Common myeloid progenitor, CD34-positive (primary cell): ENCODE results near the gene DBI.
"Not testable (repeated sequence)": the region's sequence is repeated elsewhere in the genome, so short reads cannot be mapped to it uniquely, and the experiment has no call there.

Source experiments
- CTCF ChIA-PET: fragments of 350-600 bp; sonication (Branson Sonifier 250); formaldehyde crosslinking; loops from one replicate; lab custom pipeline; 2021; ENCODE audit warnings: antibody characterized with exemption; lab: Charles Lee
- POLR2A ChIA-PET: fragments of 350-600 bp; sonication (Branson Sonifier 250); formaldehyde crosslinking; loops from one replicate; lab custom pipeline; 2021; ENCODE audit warnings: antibody characterized with exemption; lab: Charles Lee
- DNase-seq, 3 donors: peaks; one replicate each; pipeline versions ENCODE4 v3.0.0 to v3.0.0-alpha.2; 2013
- H3K27ac ChIP-seq, 2 experiments: 1 replicate in 1 of 2; 2 replicates in 1 of 2; pipeline ENCODE4 v1.7.0; 2013; ENCODE audit warnings: inconsistent platforms in 2 of 2, low read length in 2 of 2, mild to moderate bottlenecking in 2 of 2, low read depth in 1 of 2, moderate library complexity in 1 of 2; ENCODE audit not compliant: severe bottlenecking in 2 of 2, insufficient read depth in 1 of 2, poor library complexity in 1 of 2
- H3K27me3 ChIP-seq, 5 experiments: replicated peaks in 2 of 5; 1 replicate in 3 of 5; 2 replicates in 2 of 5; pipeline versions ENCODE4 v1.6.1 to v1.7.0; 2013; ENCODE audit warnings: low read length in 4 of 5, mild to moderate bottlenecking in 2 of 5, moderate library complexity in 2 of 5, inconsistent platforms in 1 of 5; ENCODE audit not compliant: insufficient read depth in 5 of 5, control insufficient read depth in 4 of 5
- H3K36me3 ChIP-seq, 4 experiments: 1 replicate in 2 of 4; 2 replicates in 2 of 4; pipeline versions ENCODE4 v1.6.1 to v1.7.0; 2013; ENCODE audit warnings: low read length in 3 of 4, control low read depth in 1 of 4, mild to moderate bottlenecking in 1 of 4; ENCODE audit not compliant: control insufficient read depth in 4 of 4, insufficient read depth in 4 of 4
- H3K4me1 ChIP-seq, 4 experiments: 1 replicate in 3 of 4; 2 replicates in 1 of 4; pipeline versions ENCODE4 v1.6.1 to v1.7.1; 2013; ENCODE audit warnings: low read length in 3 of 4, mild to moderate bottlenecking in 3 of 4, control low read depth in 1 of 4, inconsistent platforms in 1 of 4, moderate library complexity in 1 of 4; ENCODE audit not compliant: control insufficient read depth in 4 of 4, insufficient read depth in 4 of 4; ENCODE audit errors: control extremely low read depth in 1 of 4
- H3K4me3 ChIP-seq, 7 experiments: 1 replicate in 4 of 7; 2 replicates in 3 of 7; pipeline versions ENCODE4 v1.5.1 to v1.7.0; 2013; ENCODE audit warnings: mild to moderate bottlenecking in 7 of 7, low read length in 6 of 7, moderate library complexity in 6 of 7, inconsistent platforms in 2 of 7, low read depth in 2 of 7, control low read depth in 1 of 7; ENCODE audit not compliant: insufficient read depth in 4 of 7, control insufficient read depth in 1 of 7; ENCODE audit errors: extremely low read depth in 1 of 7
- H3K9me3 ChIP-seq, 5 experiments: 1 replicate in 4 of 5; 2 replicates in 1 of 5; pipeline versions ENCODE4 v1.6.1 to v1.7.1; 2013; ENCODE audit warnings: low read length in 4 of 5, mild to moderate bottlenecking in 2 of 5, inconsistent platforms in 1 of 5, low read depth in 1 of 5, moderate library complexity in 1 of 5; ENCODE audit not compliant: control insufficient read depth in 4 of 5, insufficient read depth in 2 of 5; ENCODE audit errors: control extremely low read depth in 1 of 5
- WGBS: methylation state at CpG from one replicate; pipeline ENCODE4 v1.1.5; 2013; ENCODE audit not compliant: insufficient coverage; 5-methylcytosine and 5-hydroxymethylcytosine counted together

The DBI gene

DNA sequence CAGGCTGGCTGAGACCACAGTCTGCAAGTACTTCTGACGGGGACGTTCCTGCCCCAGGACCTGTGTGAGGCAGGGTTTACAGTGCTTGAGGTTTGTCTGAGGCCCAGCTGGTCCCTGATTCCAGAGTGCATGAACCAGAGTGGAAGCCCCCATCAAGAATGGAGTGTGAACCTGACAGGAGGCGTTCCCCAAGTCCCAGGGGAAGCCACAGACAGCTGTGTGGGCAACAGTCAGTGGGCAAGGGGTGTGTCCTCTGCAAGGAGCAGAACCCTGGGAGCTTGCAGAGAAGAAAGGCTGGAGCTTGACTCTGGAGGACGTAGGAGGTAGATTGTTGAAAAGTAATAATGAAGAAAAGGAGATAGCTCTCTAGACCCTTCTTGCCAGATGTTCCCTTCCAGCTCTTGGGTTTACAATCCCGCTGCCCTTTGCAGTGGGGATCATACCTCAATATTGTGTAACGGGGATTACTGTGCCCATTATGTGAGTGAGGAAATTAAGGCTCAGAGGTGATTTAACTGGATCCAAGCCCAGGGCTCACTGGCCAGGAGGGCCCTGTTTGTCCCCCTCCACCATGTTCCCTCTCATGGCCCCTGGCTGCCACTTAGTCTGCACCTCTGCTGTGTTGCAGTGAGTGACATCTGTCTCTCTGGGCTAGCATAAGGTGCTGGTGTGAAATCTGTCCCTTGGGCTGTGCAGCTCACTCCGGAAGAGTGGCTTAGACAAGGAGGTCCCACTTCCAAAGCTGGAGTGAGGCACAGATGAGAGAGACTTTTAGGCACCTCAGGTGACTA lies 6.2 kb downstream of the DBI start:
- Histone ChIP-seq H3K27ac (no peak overlapping the region), H3K4me3 (no peak overlapping the region), H3K27me3 (no peaks in the 10 kb centered on the region), H3K9me3 (peaks cover 0 to 16% (median 5%) of the 10 kb centered on the region in 5 experiments), H3K36me3 (peaks cover 22 to 55% (median 43%) of the 10 kb centered on the region in 4 experiments), H3K4me1 (peaks cover 0 to 30% (median 2%) of the 10 kb centered on the region in 4 experiments)
- no peak for DNase-seq
- POLR2A ChIA-PET, result no interaction called here
- 96% methylated on average over 5 of the region's 7 CpGs for WGBS
- CTCF ChIA-PET, result interaction anchor here (0.9 to 1.1 kb wide), 2 partner anchors 9 to 12 kb away, joined by 3 to 4 read pairs; no protein-coding TSS in a partner anchor

- Histone ChIP-seq H3K4me1 (peaks cover 0 to 24% (median 0%) of the 10 kb centered on the region in 4 experiments), H3K36me3 (peaks cover 15 to 44% (median 35%) of the 10 kb centered on the region in 4 experiments), H3K9me3 (peaks cover 0 to 16% (median 5%) of the 10 kb centered on the region in 5 experiments)
- DNase-seq, result peak in 1 of 3 donors; percentile 31
- H3K27me3 ChIP-seq, POLR2A ChIA-PET, H3K4me3 ChIP-seq, CTCF ChIA-PET, H3K27ac ChIP-seq: not testable (repeated sequence)
- no CpG with 5 or more reads among the region's 5 CpGs for WGBS
These were observed 7.3 kb downstream of the DBI start for GRCh38 chr2:119373907-119374745.

GRCh38 chr2:119376406-119376805 lies 9.6 kb downstream of the DBI start:
- H3K36me3 ChIP-seq, result peaks cover 6 to 27% (median 19%) of the 10 kb centered on the region in 4 experiments
- POLR2A ChIA-PET, CTCF ChIA-PET, DNase-seq, H3K27ac ChIP-seq, H3K27me3 ChIP-seq, H3K4me3 ChIP-seq: not testable (repeated sequence)
- H3K4me1 ChIP-seq, result peaks cover 0 to 24% (median 0%) of the 10 kb centered on the region in 4 experiments
- WGBS, result 98% methylated on average over 5 of the region's 6 CpGs
- peaks cover 0 to 16% (median 5%) of the 10 kb centered on the region in 5 experiments for H3K9me3 ChIP-seq

DNA sequence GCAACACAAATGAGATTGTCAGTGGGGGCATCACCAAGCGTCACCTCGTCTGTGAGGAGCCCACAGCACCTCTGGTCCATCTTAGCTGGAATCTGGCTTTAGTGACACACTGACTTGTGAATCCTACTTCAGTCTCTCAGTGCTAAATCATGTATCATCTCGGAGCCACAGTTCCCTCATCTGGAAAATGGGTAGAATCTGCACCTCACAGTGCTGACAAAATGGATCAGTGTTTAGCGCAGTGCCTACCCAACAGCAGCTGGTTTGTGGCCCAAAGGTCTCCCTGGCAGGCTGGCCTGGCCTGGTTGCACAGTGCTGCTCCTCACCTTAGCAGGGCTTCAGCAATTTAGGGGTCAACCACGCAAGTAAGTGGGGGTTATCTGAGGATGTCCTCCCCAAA lies 10.0 kb downstream of the DBI start:
- Histone ChIP-seq H3K4me3 (no peak overlapping the region), H3K4me1 (peaks cover 0 to 22% (median 0%) of the 10 kb centered on the region in 4 experiments), H3K27me3 (no peaks in the 10 kb centered on the region), H3K9me3 (peaks cover 0 to 16% (median 5%) of the 10 kb centered on the region in 5 experiments), H3K36me3 (peaks cover 6 to 23% (median 16%) of the 10 kb centered on the region in 4 experiments), H3K27ac (no peak overlapping the region)
- 99% methylated on average over 5 of the region's 5 CpGs for WGBS
- POLR2A ChIA-PET, result no interaction called here
- CTCF ChIA-PET, result no interaction called here
- no peak for DNase-seq

GRCh38 chr2:119377294-119377992 lies 10.7 kb downstream of the DBI start:
- ChIA-PET CTCF (no interaction called here), POLR2A (no interaction called here)
- Histone ChIP-seq H3K27me3 (no peaks in the 10 kb centered on the region), H3K27ac (no peak overlapping the region), H3K36me3 (peaks cover 2 to 16% (median 11%) of the 10 kb centered on the region in 4 experiments), H3K4me3 (no peak overlapping the region), H3K4me1 (peaks cover 0 to 21% (median 0%) of the 10 kb centered on the region in 4 experiments), H3K9me3 (peaks cover 0 to 14% (median 5%) of the 10 kb centered on the region in 5 experiments)
- peak in 2 of 3 donors; percentile 24 to 45 for DNase-seq
- WGBS, result 98% methylated on average over 4 of the region's 7 CpGs

GRCh38 chr2:119377993-119378345 lies 11.2 kb downstream of the DBI start:
- DNase-seq, result no peak
- H3K4me3 ChIP-seq, result no peak overlapping the region
- no peak overlapping the region for H3K27ac ChIP-seq
- POLR2A ChIA-PET, result no interaction called here
- H3K4me1 ChIP-seq, result peaks cover 0 to 20% (median 0%) of the 10 kb centered on the region in 4 experiments
- peaks cover 0 to 10% (median 5%) of the 10 kb centered on the region in 5 experiments for H3K9me3 ChIP-seq
- no peaks in the 10 kb centered on the region for H3K27me3 ChIP-seq
- 95% methylated on average over 4 of the region's 5 CpGs for WGBS
- H3K36me3 ChIP-seq, result peaks cover 0 to 11% (median 6%) of the 10 kb centered on the region in 4 experiments
- CTCF ChIA-PET, result interaction anchor here (1.3 kb wide), 1 partner anchor 34 kb away, joined by 3 read pairs; no protein-coding TSS in a partner anchor
